IPS DF 6.9 (cell line): ENCODE measurements around the gene C1QTNF12.

Experiments used
- DNase-seq: peaks from one replicate; pipeline ENCODE4 v3.0.0-alpha.2; 2013; ENCODE audit warnings: low read depth, low spot score
- H3K27ac ChIP-seq: one replicate; pipeline ENCODE4 v1.5.1; 2013; ENCODE audit warnings: low read length, control low read depth
- H3K27me3 ChIP-seq: 2 replicates; pipeline ENCODE4 v1.6.1; 2013; ENCODE audit warnings: mild to moderate bottlenecking, low read length; ENCODE audit not compliant: control insufficient read depth, insufficient read depth
- H3K36me3 ChIP-seq: 2 replicates; pipeline ENCODE4 v1.6.1; 2013; ENCODE audit warnings: low read length; ENCODE audit not compliant: control insufficient read depth, insufficient read depth
- H3K4me1 ChIP-seq: 2 replicates; pipeline ENCODE4 v1.6.1; 2013; ENCODE audit warnings: low read length; ENCODE audit not compliant: control insufficient read depth, insufficient read depth
- H3K4me3 ChIP-seq: 2 replicates; pipeline ENCODE4 v1.5.1; 2013; ENCODE audit warnings: mild to moderate bottlenecking, low read length
- H3K9me3 ChIP-seq: 2 replicates; pipeline ENCODE4 v1.6.1; 2013; ENCODE audit warnings: low read length, inconsistent platforms; ENCODE audit not compliant: control insufficient read depth, insufficient read depth
- WGBS: extraction: QIAGEN DNeasy Blood & Tissue Kit; methylation state at CpG from one replicate; pipeline ENCODE4 v1.1.7; 2013; ENCODE audit warnings: mixed read lengths, missing lambda C conversion rate; ENCODE audit not compliant: insufficient read length, insufficient coverage; 5-methylcytosine and 5-hydroxymethylcytosine counted together

Gene C1QTNF12

GRCh38 chr1:1246577-1247340, at the start of gene C1QTNF12:
Gene C1QTNF12, minus strand, starts transcription at chr1:1246722. Its CDS starts 32 bp downstream, at chr1:1246690.
- no peaks in the 10 kb centered on the region for H3K9me3 ChIP-seq
- H3K4me1 ChIP-seq, result peaks cover 8% of the 10 kb centered on the region
- H3K27me3 ChIP-seq, result no peaks in the 10 kb centered on the region; the same call in 1 of the 2 replicates
- H3K27ac ChIP-seq, result no peak within 1 kb of the TSS
- whole genome bisulfite sequencing, result no CpG with 5 or more reads among the region's 74 CpGs
- DNase-seq, result no peak
- no peaks in the 10 kb centered on the region for H3K36me3 ChIP-seq
- peak within 1 kb of the TSS; percentile 29 for H3K4me3 ChIP-seq

GRCh38 chr1:1295154-1295923, 48.8 kb upstream of the C1QTNF12 start:
- no peak overlapping the region for H3K27ac ChIP-seq
- no peaks in the 10 kb centered on the region for H3K9me3 ChIP-seq
- WGBS, result no CpG with 5 or more reads among the region's 35 CpGs
- H3K4me3 ChIP-seq, result no peak overlapping the region
- H3K4me1 ChIP-seq, result peaks cover 2% of the 10 kb centered on the region; the same call in 1 of the 2 replicates
- DNase-seq, result no peak
- no peaks in the 10 kb centered on the region for H3K27me3 ChIP-seq
- H3K36me3 ChIP-seq, result no peaks in the 10 kb centered on the region; the same call in 1 of the 2 replicates

- Histone ChIP-seq H3K4me1 (peaks cover 2% of the 10 kb centered on the region; the same call in 1 of the 2 replicates), H3K4me3 (peak overlapping the region; percentile 1), H3K9me3 (no peaks in the 10 kb centered on the region), H3K27me3 (no peaks in the 10 kb centered on the region), H3K27ac (no peak overlapping the region), H3K36me3 (no peaks in the 10 kb centered on the region; the same call in 1 of the 2 replicates)
- DNase-seq, result no peak
- no CpG with 5 or more reads among the region's 58 CpGs for WGBS
These were observed 47.8 kb upstream of the C1QTNF12 start for GRCh38 chr1:1294250-1294890.

- WGBS, result no CpG with 5 or more reads among the region's 94 CpGs
- Histone ChIP-seq H3K4me3 (peak overlapping the region; percentile 37; the same call in 1 of the 2 replicates), H3K36me3 (no peaks in the 10 kb centered on the region; the same call in 1 of the 2 replicates), H3K9me3 (no peaks in the 10 kb centered on the region), H3K27ac (no peak overlapping the region), H3K27me3 (no peaks in the 10 kb centered on the region), H3K4me1 (peaks cover 2% of the 10 kb centered on the region; the same call in 1 of the 2 replicates)
- DNase-seq, result no peak
These were observed 47.0 kb upstream of the C1QTNF12 start for GRCh38 chr1:1293263-1294249.

- H3K4me1 ChIP-seq, result 0 out of 2 replicates have a peak, but pooled peaks cover 2% of the 10 kb centered on the region
- H3K27me3 ChIP-seq, result no peaks in the 10 kb centered on the region
- DNase-seq, result no peak
- no peak overlapping the region for H3K27ac ChIP-seq
- no peak overlapping the region for H3K4me3 ChIP-seq
- no peaks in the 10 kb centered on the region for H3K9me3 ChIP-seq
- WGBS, result no CpG with 5 or more reads among the region's 18 CpGs
- no peaks in the 10 kb centered on the region; the same call in 1 of the 2 replicates for H3K36me3 ChIP-seq
These were observed 46.3 kb upstream of the C1QTNF12 start for GRCh38 chr1:1292851-1293250.

- DNase-seq, result no peak
- H3K9me3 ChIP-seq, result no peaks in the 10 kb centered on the region
- H3K27me3 ChIP-seq, result no peaks in the 10 kb centered on the region
- H3K36me3 ChIP-seq, result no peaks in the 10 kb centered on the region; the same call in 1 of the 2 replicates
- no peak overlapping the region for H3K27ac ChIP-seq
- H3K4me3 ChIP-seq, result no peak overlapping the region
- H3K4me1 ChIP-seq, result 0 out of 2 replicates have a peak, but pooled peaks cover 2% of the 10 kb centered on the region
- no CpG with 5 or more reads among the region's 9 CpGs for WGBS
These were observed 45.9 kb upstream of the C1QTNF12 start for GRCh38 chr1:1292442-1292779.

- Histone ChIP-seq H3K27ac (no peak overlapping the region), H3K4me3 (no peak overlapping the region), H3K36me3 (no peaks in the 10 kb centered on the region; the same call in 1 of the 2 replicates), H3K27me3 (no peaks in the 10 kb centered on the region), H3K9me3 (no peaks in the 10 kb centered on the region), H3K4me1 (0 out of 2 replicates have a peak, but pooled peaks cover 2% of the 10 kb centered on the region)
- no CpG with 5 or more reads among the region's 45 CpGs for WGBS
- DNase-seq, result no peak
These were observed 45.3 kb upstream of the C1QTNF12 start for GRCh38 chr1:1291548-1292441.

GRCh38 chr1:1291023-1291528, 44.6 kb upstream of the C1QTNF12 start:
- Histone ChIP-seq H3K27ac (no peak overlapping the region), H3K4me1 (0 out of 2 replicates have a peak, but pooled peaks cover 2% of the 10 kb centered on the region), H3K36me3 (no peaks in the 10 kb centered on the region; the same call in 1 of the 2 replicates), H3K9me3 (no peaks in the 10 kb centered on the region), H3K4me3 (no peak overlapping the region), H3K27me3 (no peaks in the 10 kb centered on the region)
- WGBS, result no CpG with 5 or more reads among the region's 28 CpGs
- DNase-seq, result no peak
